Coronary artery (tissue), 2 donors: Measurements from ENCODE around the gene TMBIM4.

ENCODE experiments used
- DNase-seq: peaks from one replicate; pipeline ENCODE4 v3.0.0-alpha.2; 2017; ENCODE audit warnings: low spot score
- H3K27ac ChIP-seq, 2 donors: fragments of 200-600 bp; sonication (generic); one replicate each; pipeline ENCODE4 v1.5.1; 2016 to 2019
- H3K4me3 ChIP-seq: fragments of 200-600 bp; sonication (generic); 2 replicates; pipeline ENCODE4 v1.5.1; 2016; ENCODE audit warnings: mild to moderate bottlenecking, moderate library complexity
- CTCF ChIP-seq: fragments of 200-600 bp; sonication (generic); IDR thresholded peaks from one replicate; pipeline ENCODE4 v1.5.1; 2019; ENCODE audit warnings: antibody characterized with exemption

Gene TMBIM4

GRCh38 chr12:66115071-66115600 lies 54.7 kb downstream of the TMBIM4 start:
- TF ChIP-seq CTCF = no peak

GRCh38 chr12:66113471-66113870 lies 56.3 kb downstream of the TMBIM4 start:
- no peak overlapping the region for H3K4me3 ChIP-seq
- no peak for DNase-seq
- no peak for TF ChIP-seq CTCF
- H3K27ac ChIP-seq = no peak overlapping the region

More at GRCh38 chr12:66115071-66115600, 54.7 kb downstream of the TMBIM4 start:
- Histone ChIP-seq H3K4me3 (no peak overlapping the region), H3K27ac (no peak overlapping the region)
- DNase-seq = no peak

GRCh38 chr12:66111605-66112004 lies 58.2 kb downstream of the TMBIM4 start:
- no peak overlapping the region for H3K27ac ChIP-seq
- DNase-seq = no peak
- TF ChIP-seq CTCF = no peak
- no peak overlapping the region for H3K4me3 ChIP-seq

GRCh38 chr12:66109056-66109455 lies 60.7 kb downstream of the TMBIM4 start:
- no peak for TF ChIP-seq CTCF
- Histone ChIP-seq H3K4me3 (no peak overlapping the region), H3K27ac (no peak overlapping the region)
- no peak for DNase-seq

- Histone ChIP-seq H3K4me3 (no peak overlapping the region), H3K27ac (no peak overlapping the region)
- no peak for TF ChIP-seq CTCF
- DNase-seq = no peak
These were observed 61.4 kb downstream of the TMBIM4 start for GRCh38 chr12:66108386-66108785.

GRCh38 chr12:66107451-66107915 lies 62.3 kb downstream of the TMBIM4 start:
- no peak for DNase-seq
- TF ChIP-seq CTCF = peak; percentile 71
- H3K4me3 ChIP-seq = no peak overlapping the region
- no peak overlapping the region for H3K27ac ChIP-seq
